ENCODE measurements around the gene RNF2. TPM values are rescaled to one million over a fixed set of nuclear protein-coding genes. Genes with fewer than 3 reads are reported as not detected.

The RNF2 gene
- total RNA-seq, 1 experiment from 2014 or later = 75.3 TPM

DNA sequence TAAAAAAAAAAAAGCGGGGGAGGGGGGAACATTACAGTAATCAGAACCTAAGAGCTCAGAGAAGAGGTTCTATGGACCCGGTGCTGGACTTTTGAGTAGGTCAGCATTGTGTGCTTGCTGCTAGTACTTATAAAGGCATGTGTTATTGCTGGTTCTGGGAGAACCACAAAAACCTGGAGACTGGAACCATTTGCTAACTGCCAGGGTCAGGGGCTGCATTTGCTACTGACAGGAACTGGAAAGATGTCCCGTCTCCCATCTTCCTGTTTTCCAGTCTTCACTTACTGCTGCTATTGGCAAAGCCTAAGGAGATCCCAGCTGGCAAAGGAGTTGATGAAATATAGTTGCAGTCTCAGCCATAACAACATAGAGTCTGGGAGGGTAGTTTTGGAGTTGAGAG is 4.3 kb downstream of the RNF2 start:
- peaks cover 3% of the 10 kb centered on the region for H3K23me2 ChIP-seq (ENCODE audit: insufficient read length, low read depth, low read length, poor library complexity, severe bottlenecking)
- no peak for DNase-seq
- H3K27me3 Mint-ChIP-seq (ENCODE audit: low read depth) = peaks cover 4% of the 10 kb centered on the region
- H3K79me2 ChIP-seq (ENCODE audit: insufficient read depth, low read length) = peaks cover 47% of the 10 kb centered on the region
- H2BK20ac ChIP-seq (ENCODE audit: low read depth, low read length, poor library complexity, severe bottlenecking) = no peak overlapping the region
- H3K14ac ChIP-seq (ENCODE audit: insufficient read depth, low read length) = no peak overlapping the region
- H3K4ac ChIP-seq (ENCODE audit: low read depth, low read length) = no peak overlapping the region
- peaks cover 45% of the 10 kb centered on the region in 2 experiments for H3K4me1 Mint-ChIP-seq
- H2BK5ac ChIP-seq (ENCODE audit: insufficient read length, low read length) = no peak overlapping the region
- no peak overlapping the region for H2AFZ ChIP-seq (ENCODE audit: low read length)
- no peak overlapping the region for H3K27ac ChIP-seq (ENCODE audit: insufficient read length, low read depth, low read length)
- no peaks in the 10 kb centered on the region for H4K20me1 ChIP-seq (ENCODE audit: control insufficient read depth, insufficient read depth, insufficient read length)
- H3K23ac ChIP-seq (ENCODE audit: insufficient read length, low read depth, low read length) = no peak overlapping the region
- H3K9ac ChIP-seq (ENCODE audit: extremely low read depth, insufficient read length, low read length) = no peak overlapping the region
- H3K36me3 Mint-ChIP-seq (ENCODE audit: insufficient read depth in 1 of 3, low read depth in 3 of 3) = peaks cover 6 to 30% (median 11%) of the 10 kb centered on the region in 3 experiments
- H2BK12ac ChIP-seq (ENCODE audit: insufficient read length, low read depth, low read length) = no peak overlapping the region
- H3K18ac ChIP-seq (ENCODE audit: insufficient read length, low read depth, low read length) = no peak overlapping the region
- H2BK120ac ChIP-seq (ENCODE audit: low read depth, low read length, poor library complexity, severe bottlenecking) = no peak overlapping the region
- H4K91ac ChIP-seq (ENCODE audit: insufficient read length, low read depth, low read length) = no peak overlapping the region
- no peak overlapping the region for H3K4me3 Mint-ChIP-seq
- no peak overlapping the region for H4K5ac ChIP-seq (ENCODE audit: insufficient read length, low read depth, low read length)
- H3K79me1 ChIP-seq (ENCODE audit: insufficient read depth, low read depth, low read length, poor library complexity, severe bottlenecking) = peaks cover 7% of the 10 kb centered on the region
- WGBS (ENCODE audit: extremely low coverage, insufficient read length, low lambda C conversion rate) = no CpG with 5 or more reads among the region's 3 CpGs
- peaks cover 3% of the 10 kb centered on the region; the same call in 1 of the 2 replicates for H3K4me1 ChIP-seq (ENCODE audit: insufficient read depth, low read length)
- H3K9me3 Mint-ChIP-seq = peaks cover 0 to 4% of the 10 kb centered on the region in 2 experiments; a peak in 2 of 5 replicates
- H3K9me3 ChIP-seq (ENCODE audit: control insufficient read depth, low read depth, low read length) = no peaks in the 10 kb centered on the region
- H3K4me2 ChIP-seq (ENCODE audit: insufficient read depth, insufficient read length, low read length) = no peak overlapping the region
- no peak overlapping the region for H4K8ac ChIP-seq (replicated peaks; ENCODE audit: insufficient read length, low read depth, low read length)
- TF ChIP-seq, protein P1, sequence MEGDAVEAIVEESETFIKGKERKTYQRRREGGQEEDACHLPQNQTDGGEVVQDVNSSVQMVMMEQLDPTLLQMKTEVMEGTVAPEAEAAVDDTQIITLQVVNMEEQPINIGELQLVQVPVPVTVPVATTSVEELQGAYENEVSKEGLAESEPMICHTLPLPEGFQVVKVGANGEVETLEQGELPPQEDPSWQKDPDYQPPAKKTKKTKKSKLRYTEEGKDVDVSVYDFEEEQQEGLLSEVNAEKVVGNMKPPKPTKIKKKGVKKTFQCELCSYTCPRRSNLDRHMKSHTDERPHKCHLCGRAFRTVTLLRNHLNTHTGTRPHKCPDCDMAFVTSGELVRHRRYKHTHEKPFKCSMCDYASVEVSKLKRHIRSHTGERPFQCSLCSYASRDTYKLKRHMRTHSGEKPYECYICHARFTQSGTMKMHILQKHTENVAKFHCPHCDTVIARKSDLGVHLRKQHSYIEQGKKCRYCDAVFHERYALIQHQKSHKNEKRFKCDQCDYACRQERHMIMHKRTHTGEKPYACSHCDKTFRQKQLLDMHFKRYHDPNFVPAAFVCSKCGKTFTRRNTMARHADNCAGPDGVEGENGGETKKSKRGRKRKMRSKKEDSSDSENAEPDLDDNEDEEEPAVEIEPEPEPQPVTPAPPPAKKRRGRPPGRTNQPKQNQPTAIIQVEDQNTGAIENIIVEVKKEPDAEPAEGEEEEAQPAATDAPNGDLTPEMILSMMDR (conservative IDR thresholded peaks at IDR 0.05) = no peak
- H2BK15ac ChIP-seq (ENCODE audit: low read depth, low read length) = no peak overlapping the region
- no peak overlapping the region for H2AK5ac ChIP-seq (ENCODE audit: insufficient read length, low read length)
- no peak overlapping the region for H3K56ac ChIP-seq (ENCODE audit: insufficient read length, low read depth, low read length)
- H3K27me3 ChIP-seq (ENCODE audit: insufficient read depth, low read length) = no peaks in the 10 kb centered on the region; the same call in 1 of the 2 replicates
- no peak overlapping the region for H3K27ac Mint-ChIP-seq
- H3T11ph ChIP-seq (ENCODE audit: low read length) = no peak overlapping the region
